NCI-H345 treated with DMSO at 0.1 percent for 48 hours (cell line): Measurements from ENCODE around the gene GYS1.
"Not testable (repeated sequence)": the region's sequence is repeated elsewhere in the genome, so short reads cannot be mapped to it uniquely, and the experiment has no call there.

Experiments
- DNase-seq: peaks from one replicate; lab custom pipeline; 2025; ENCODE audit not compliant: unreplicated experiment; lab: John Stamatoyannopoulos, UW

The GYS1 gene

GRCh38 chr19:49018388-49019241, 25.5 kb upstream of the GYS1 start:
- DNase-seq = not testable (repeated sequence)

DNA sequence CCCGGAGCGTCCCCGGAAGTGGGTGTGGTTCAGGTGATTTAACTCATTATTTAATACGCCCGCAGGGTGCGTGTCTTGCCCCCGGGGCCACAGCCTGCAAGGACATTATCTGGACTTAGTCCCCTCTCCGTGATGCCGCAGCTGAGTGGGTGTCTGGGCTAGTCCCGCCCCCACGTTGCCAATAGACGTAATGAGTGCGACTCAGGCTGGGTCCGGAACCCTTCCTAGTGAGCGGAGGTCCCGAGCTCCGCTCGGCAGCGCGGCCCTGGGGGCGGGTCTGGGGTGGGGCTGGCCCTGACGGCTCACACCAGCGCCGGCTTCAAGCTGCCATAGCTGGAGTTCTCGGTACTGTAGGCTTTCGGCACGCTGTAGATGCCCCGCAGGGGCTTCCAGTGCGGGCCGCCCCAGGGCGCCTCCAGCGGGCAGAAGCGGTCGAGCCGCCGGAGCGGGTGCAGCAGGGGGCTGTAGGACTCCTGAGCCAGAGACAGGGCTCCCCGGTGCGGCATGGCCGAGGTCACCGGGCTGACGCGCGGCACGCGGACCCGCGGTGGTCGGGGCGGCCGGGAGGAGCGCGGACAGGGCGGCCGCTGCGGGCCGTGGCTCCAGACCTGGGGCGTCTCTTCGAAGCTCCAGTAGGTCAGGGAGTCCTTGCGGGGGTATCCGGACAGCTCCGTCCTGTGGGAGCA, 24.7 kb upstream of the GYS1 start:
- DNase-seq = no peak

- no peak for DNase-seq
These were observed 24.0 kb upstream of the GYS1 start, which contains the start of gene LHB for GRCh38 chr19:49017041-49017665. Gene LHB (minus strand): TSS chr19:49017091. CDS start chr19:49017081, 10 bp downstream.

GRCh38 chr19:49016067-49016839, 23.1 kb upstream of the GYS1 start:
- no peak for DNase-seq

GRCh38 chr19:49014870-49015255, 21.8 kb upstream of the GYS1 start:
- DNase-seq = no peak

DNA sequence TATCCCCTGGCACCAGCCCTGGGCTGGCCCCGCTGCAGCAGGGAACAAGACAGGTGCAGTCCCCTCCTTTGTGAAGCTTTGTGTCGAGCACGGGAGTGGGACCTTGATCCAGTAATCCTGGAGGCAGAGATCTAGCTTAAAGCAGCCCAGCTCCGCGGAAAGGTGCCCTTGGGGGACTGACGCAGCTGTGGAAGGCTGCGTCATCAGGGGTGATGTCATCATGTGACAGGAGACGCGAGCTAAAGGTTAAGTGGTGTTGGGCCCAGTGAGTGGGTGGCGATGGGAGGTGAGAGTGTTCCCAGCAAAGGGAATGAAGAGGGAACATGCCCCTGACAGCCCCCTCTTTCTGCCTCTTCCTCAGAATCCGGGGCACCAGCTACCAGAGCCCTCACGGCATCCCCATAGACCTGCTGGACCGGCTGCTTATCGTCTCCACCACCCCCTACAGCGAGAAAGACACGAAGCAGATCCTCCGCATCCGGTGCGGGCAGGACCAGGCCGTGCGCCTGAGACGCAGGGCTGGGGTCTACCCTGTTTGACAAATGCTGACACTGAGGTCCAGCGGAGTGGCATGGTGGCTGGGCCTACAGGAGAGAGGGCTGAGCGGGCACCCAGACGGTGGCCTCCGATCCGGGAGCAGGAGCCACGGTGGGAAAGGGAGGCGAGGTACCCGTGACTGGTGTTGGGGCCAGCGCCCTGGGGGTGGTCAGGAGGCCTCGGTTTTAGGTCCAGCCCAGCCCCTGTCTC, 21.2 kb upstream of the GYS1 start:
- no peak for DNase-seq

- no peak for DNase-seq
These were observed 18.1 kb upstream of the GYS1 start for GRCh38 chr19:49011194-49011593.

DNA sequence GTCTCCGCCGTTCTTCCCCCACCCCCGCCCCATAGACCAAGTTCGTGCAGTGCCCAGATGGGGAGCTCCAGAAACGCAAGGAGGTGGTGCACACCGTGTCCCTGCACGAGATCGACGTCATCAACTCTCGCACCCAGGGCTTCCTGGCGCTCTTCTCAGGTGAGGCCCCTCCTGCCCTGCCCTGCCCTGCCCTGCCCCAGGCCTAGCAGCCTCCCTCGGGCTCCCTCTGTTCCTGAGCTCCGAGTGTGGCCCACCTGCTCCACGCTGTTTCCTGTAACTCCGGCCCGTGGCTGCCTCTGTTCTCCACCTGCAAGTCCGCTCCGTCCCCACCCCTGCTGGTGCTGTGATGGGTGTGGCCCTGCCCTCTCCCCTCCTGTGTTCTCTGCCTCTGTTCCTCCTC, 17.3 kb upstream of the GYS1 start:
- no peak for DNase-seq

- no peak for DNase-seq
These were observed 16.7 kb upstream of the GYS1 start for GRCh38 chr19:49009828-49010227.

DNA sequence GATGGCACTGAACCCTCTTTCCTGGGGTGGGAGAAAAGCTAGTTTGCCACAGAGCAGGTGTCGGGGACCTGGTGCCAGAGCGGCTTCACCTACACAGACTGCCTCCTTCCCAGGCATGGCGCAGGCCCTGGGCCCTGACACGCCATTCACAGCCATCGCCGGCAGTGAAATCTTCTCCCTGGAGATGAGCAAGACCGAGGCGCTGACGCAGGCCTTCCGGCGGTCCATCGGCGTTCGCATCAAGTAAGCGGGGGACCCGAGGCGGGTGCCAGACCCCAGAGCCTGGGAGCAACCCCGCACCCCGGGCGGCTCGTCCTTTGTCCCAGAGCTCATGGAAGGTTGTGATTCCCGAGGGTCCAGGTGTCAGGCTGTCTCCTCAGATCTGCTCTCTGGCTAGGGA, 13.8 kb upstream of the GYS1 start:
- no peak for DNase-seq

DNA sequence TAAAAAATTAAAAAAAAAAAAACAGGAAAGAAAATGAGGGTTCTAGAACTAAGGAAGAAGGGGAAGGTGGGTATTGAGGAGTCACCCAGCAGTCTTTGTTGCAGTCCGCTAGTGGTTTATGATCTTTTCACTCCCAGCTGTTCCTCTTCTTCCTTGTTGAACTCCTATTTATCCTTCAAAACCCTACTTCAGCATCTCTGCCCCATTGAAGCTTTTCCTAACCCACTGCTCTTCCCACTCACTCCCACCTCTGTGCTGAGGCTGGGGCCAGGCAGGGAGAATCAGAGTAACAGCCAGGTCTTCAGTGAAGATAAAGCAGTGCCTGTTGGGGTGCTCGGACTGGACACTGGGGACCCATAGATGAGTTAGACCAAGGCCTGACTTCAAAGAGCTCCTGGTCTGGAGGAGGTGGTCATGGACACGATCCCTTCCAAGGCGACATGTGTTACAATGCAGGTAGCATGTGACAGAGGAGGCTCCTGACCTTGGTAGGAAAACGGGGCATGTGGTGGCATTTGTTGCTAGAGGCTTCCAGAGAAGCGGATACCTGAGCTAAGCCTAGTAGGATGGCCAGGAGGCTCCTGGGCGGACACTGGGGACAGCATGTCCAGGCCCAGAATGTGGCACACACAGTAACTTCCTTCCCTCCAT, 12.0 kb upstream of the GYS1 start:
- DNase-seq = no peak

GRCh38 chr19:49004133-49004532, 11.0 kb upstream of the GYS1 start:
- no peak for DNase-seq

DNA sequence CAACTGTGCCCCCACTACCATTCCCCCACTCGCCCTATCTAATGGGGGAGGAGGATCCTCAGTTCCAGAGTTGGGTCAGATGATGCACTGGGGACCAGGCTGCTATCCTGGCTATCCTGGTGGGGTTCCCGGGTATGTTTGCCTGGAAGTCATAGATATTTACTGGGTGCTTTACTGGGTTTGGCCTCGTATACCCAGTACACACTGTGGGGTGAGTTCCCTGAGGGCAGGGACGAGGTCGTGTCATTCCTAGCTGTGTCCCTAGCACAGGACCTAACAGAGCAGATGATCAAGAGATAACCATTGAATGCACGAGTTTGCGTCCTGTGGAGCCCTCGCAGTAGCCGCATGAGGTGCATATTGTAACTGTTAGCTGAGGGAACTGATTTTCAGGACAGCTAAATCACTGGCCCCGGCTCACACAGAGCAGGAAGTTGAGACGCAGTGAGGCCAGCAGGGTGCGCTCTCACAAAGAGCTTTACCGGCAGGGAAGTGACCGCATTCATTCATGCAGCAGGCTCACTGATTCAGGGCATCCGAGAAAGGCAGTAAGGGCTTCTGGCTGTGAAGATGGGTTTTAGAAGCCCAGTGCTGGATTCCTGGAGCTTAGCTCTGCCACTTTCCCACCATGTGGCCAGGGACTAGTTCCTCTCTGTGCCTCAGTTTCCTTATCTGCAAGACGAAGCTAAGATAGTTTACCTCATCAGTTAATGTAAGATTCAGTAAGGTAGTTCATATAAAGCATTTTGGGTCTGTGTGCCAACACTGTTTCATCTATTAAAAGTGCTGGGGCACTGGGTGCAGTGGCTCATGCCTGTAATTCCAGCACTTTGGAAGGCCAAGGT, 6.6 kb upstream of the GYS1 start:
- no peak for DNase-seq

DNA sequence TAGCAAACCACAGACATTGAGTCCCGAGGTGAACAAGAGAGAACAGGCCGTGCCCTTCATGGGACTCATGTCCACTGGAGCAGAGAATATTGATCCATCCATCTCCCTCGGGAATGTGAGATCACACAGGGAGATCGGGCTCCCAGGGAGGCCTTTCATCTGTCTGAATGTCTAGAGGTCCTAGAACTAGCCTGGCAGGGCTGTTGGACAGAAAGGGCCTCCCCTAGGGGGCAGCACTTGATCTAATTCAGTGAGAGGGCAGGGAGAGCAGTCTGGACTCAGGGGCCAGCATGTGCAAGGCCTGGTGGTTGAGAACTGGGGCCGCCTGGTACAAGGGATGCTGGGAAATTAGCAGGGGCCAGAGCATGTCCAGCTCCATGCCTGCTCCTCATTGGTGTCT, 4.9 kb upstream of the GYS1 start:
- no peak for DNase-seq

DNA sequence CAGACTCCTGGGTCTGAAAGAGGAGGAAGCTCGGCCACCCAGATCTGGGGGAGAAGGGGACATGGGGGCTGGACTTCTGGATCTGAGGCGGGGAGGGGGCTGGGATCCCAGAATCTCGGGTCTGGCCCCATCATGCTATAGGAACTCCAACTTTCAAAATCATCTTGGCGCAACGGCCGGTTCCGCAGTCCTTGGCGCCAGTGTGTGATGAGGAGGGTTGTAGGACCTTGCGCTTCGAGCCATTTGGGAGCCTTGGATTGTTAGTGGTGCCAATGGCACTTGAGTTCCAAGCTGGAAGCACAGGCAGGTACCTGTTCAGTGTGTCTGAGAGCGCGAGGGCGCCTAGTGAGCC, 902 bp upstream of the GYS1 start:
- DNase-seq = no peak

- DNase-seq = no peak
These were observed 431 bp downstream of the GYS1 start for GRCh38 chr19:48992581-48993174.

- no peak for DNase-seq
These were observed 1.1 kb downstream of the GYS1 start for GRCh38 chr19:48991873-48992580.

DNA sequence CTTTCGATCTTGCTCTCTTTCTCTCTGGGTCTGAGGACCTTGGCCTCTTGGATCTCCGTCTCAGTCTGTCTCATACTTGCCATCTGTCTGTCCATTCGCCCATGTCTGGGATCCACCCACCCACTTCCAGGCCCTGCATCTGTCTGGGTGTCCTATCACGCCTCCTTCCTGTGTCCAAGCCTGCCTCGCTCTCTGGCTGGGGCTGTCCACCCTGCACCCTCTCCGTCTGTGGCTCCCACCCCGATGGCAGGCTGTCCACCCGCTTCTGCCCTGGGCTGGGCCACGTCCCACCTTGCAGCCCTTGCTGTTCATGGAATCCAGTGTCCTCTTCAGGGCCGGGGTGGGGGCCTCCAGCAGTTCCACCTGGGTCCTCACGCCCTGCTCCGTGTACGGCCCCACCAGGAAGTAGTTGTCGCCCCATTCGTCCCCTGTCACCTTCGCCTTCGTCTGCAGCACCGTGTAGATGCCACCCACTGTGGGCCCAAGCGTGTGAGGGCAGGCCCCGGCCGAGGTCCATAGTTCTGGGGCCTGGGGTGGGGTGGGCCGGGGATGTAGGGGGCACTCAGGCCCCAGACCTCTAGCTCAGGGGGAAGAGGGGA, 2.0 kb downstream of the GYS1 start:
- DNase-seq = no peak
